Astrocyte (in vitro differentiated cells and primary cell): ENCODE results near the gene CFTR.

Source experiments
- EZH2 ChIP-seq: IDR thresholded peaks from 2 replicates; pipeline ENCODE4 v1.6.1; 2012; ENCODE audit warnings: mild to moderate bottlenecking, low read length, inconsistent platforms; ENCODE audit not compliant: insufficient read depth
- TF ChIP-seq, protein P1 (sequence below): IDR thresholded peaks from 2 replicates; pipeline ENCODE4 v1.5.1; 2011; ENCODE audit warnings: low read depth, mild to moderate bottlenecking, inconsistent platforms, low read length, moderate library complexity; ENCODE audit not compliant: insufficient read depth

GRCh38 chr7:117587931-117588330, 108.1 kb downstream of the CFTR start:
- TF ChIP-seq, protein P1, sequence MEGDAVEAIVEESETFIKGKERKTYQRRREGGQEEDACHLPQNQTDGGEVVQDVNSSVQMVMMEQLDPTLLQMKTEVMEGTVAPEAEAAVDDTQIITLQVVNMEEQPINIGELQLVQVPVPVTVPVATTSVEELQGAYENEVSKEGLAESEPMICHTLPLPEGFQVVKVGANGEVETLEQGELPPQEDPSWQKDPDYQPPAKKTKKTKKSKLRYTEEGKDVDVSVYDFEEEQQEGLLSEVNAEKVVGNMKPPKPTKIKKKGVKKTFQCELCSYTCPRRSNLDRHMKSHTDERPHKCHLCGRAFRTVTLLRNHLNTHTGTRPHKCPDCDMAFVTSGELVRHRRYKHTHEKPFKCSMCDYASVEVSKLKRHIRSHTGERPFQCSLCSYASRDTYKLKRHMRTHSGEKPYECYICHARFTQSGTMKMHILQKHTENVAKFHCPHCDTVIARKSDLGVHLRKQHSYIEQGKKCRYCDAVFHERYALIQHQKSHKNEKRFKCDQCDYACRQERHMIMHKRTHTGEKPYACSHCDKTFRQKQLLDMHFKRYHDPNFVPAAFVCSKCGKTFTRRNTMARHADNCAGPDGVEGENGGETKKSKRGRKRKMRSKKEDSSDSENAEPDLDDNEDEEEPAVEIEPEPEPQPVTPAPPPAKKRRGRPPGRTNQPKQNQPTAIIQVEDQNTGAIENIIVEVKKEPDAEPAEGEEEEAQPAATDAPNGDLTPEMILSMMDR, result no peak
- TF ChIP-seq EZH2, result no peak
